Measurements from ENCODE around the gene ADCY3.
"Not testable (repeated sequence)": the region's sequence is repeated elsewhere in the genome, so short reads cannot be mapped to it uniquely, and the experiment has no call there.

Gene ADCY3

DNA sequence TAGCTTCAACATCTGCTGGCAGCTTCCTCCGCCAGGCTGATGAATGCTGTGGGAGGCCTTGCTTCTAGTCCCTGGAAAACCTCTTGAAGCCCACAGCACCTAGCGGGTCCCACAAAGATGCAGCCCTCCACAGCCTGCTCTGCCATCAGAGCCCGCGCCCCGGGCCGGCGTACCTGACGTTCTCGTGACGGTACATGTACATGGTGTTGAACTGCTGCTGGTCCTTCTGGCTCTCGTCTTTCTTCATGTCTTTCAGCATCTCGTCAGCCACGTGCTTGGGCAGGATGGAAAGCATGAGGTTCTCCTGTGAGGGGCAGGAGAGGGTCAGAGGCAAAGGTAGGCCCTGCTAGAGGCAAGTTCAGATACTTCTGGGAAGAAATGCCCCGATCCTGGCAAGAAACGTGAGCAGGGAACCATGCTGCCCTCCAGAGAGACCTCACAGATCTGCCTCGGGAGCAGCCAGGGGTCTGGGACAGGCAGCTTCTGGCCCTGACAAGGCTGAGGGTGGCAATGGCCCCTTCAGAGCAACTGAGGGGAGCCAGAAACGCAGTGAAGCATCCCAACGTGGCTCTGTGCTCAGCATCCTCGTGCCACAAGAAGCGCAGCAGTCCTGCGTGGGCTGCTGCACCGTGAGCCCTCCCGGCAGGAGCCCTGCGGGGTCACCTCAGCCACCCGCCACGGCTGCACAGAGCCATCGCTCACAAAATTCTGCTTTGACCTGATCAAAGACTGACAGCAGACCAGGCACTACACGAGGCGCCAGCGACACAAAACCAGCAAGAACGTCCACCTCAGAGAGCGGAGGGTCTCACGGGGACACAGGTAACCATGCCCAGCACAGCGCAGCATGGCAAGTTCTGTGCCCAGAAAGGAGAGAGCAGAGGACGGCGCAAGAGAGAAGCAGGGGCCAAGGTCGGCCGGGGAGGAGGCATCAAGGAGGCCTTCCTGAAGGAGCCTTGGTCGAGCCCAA is 77.7 kb downstream of the ADCY3 start:
- DNase-seq = no peak

DNA sequence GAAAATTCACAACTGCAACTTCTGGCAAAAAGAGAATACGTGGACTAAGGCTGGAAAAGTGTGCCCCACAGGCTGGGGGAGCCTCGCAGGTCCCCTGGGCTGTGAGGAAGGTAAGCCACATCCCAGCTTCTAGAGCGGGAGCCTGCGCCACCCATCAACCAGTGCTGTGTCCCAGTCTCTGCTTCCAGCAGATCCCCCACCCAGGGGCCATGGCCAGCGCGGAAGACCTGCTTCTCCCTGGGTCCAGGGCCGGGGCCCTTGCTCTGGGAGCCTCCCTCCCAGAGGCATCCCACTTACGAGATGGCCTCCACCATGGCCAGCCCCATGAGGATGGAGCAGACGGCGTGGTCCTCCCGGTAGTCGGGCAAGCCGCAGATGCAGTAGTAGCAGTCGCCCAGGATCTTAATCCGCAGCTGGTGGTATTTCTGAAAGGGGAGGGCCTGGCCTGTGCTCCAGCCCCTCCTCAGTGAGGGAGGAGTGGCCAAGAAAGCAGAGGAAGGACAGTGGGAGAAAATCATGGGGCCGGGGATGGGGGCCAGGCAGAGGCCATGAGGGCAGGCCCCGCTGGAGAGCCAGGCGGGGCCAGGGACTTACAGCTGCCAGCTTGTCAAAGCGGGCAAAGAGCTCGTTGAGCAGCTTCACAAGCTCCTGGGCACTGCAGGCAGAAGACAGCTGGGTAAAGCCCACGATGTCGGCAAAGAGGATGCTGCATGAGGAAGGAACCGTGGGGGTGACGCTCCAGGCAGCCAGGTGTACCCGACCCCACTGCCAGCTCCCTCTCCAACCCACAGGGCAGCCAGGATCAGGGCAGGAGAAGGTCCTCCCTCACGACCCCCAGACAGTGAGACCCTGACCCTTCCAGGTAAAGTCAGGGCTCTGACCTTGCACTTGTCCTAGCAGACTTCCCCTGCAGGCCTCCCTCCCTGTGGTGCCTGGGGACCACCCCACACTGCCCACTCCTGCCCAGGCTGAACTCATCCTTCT is 78.8 kb downstream of the ADCY3 start:
- no peak for DNase-seq

DNA sequence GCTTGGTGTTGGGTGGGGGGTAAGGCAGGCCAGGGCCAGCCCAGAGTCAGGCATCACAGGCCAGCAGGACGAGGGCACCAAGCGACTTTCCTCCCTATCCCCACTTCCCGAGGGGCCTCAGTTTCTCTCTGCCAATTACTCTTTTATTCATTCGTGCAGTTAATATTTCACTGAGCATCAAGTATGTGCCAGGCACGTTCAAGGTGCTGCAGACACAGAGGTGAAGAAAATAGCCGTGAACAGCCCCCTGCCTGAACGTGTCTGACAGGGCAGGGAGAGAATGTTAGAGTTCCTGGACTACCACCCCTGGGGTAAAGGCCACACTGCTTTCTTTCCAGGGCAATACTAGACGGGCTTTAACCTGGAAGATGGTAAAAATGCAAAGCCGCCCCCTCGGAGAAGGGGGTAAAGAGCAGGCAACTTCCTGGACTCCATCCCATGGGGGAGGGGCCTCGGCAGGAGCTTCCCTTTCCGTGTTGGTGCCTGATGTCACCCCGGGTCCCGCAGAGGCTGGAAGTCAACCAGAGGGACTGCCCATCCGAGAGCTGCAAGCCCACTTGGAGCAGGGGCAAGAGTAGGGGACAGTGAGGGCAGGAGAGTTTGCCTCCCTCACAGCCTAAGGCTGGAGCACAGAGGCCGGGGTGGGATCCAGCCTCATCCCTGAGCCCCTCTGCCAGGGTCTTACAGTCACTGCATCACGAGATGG is 79.7 kb downstream of the ADCY3 start:
- no peak for DNase-seq

DNA sequence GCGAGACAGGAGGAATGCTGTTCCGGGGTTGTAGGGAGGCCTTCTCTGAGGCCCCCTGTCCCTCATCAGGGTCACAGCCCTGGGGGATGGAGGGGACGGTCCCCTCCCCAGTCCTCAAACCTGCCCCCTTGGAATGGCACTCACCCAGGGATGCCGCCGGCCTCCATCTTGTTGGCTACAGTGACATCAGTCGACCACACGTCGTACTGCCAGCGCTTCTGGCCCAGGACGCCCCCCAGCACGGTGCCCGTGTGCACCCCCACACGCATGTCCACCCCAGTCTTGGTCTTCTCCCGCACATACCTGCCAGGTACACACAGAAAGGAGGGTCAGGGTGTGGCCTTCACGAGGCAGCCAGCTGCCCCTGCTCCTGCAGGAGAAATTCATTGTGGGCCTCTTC is 80.3 kb downstream of the ADCY3 start:
- DNase-seq = no peak

DNA sequence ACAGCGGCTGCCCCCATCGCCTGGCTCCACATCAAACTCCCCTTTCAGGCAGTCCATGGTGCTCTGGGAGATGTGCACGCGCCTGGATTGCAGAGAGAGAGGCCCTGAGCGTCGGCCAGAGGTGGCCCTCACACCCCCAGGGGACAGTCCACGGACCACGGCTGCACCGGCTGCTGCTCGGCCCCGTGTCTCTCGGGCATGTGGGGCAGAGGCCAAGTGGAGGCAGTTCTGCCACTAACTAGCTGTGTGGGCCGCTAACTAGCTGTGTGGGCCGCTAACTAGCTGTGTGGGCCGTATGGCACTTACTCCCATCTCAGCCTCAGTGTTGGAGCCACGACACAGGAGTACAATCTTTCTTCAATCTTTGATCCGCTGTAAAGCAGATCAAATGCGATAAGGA is 81.5 kb downstream of the ADCY3 start:
- no peak for DNase-seq

DNA sequence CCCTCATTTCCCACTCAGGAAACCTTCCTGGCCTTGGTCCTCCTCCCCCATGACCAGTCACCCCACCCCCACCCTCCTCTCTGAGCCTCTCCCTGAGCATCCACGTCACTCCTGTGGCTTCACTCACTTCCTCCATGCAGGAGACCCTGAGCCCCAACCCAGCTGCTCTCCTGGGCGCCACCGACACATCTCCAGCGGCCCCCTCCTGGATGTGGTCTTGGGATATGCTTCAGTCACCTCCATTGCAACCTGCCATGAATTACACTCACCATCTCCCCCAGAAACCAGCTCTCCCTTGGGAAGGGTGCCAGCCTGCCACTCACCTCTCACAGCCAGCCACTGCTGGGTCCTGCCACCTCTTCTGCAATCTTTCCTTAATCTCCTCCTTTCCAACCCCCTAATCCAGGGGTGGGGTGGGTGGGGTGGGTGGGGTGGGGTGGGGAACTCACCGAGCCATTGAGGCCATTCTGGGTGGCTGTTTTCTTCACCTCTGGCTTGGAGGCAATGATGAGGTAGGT is 82.0 kb downstream of the ADCY3 start:
- DNase-seq = no peak

DNA sequence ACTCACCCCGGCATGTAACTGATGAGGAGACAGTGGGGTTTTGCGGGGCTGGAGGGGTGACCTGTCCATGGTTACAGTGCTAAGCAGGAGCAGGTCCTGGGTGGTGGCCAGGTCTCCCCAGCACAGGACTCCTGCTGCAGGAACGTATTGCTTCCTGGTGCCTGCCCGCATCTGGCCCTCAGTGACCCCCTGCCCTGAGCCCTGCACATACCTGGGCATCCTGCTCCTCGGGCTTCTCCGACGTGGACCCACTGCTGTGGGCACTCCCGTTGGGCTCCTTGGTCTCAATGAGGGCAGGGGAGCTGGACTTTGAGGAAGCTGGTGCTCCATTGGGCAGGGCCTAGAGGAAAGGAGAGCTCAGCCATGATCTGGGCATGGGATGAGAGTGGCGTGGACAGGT is 83.3 kb downstream of the ADCY3 start:
- no peak for DNase-seq

DNA sequence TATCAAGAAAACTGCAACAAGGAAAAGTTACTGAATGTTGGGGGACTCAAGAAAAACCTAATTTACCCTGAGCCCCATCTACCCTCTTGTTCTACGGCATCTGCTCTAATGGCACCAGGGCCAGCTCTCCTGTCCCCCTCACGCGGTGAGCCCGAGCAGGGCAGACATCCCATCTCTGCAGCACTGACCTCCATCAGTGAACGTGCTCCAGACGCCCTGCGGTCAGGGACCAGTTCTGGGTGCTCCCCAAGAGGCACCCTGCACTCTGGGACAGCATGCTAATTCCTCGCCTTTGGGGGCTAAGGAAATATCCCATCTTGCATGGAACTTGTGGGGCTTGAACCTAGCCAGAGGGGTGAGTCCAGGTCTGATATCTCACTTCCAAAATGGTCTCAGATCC is 83.8 kb downstream of the ADCY3 start:
- no peak for DNase-seq

DNA sequence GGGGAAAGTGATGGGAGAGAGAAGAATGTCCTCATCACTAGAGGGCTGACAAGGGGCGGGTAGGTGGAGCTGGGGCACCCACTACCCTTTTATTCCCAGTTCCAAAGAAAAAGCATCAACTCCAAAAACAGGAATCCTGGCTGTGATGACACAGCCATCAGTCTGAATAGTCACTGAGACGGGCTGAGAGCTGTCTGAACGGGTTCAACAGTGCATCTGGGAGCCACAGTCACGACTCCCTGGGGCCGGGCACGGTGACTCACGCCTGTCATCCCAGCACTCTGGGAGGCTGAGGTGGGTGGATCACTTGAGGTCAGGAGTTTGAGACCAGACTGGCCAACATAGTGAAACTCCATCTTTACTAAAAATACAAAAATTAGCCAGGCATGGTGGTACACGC is 84.6 kb downstream of the ADCY3 start:
- not testable (repeated sequence) for DNase-seq

DNA sequence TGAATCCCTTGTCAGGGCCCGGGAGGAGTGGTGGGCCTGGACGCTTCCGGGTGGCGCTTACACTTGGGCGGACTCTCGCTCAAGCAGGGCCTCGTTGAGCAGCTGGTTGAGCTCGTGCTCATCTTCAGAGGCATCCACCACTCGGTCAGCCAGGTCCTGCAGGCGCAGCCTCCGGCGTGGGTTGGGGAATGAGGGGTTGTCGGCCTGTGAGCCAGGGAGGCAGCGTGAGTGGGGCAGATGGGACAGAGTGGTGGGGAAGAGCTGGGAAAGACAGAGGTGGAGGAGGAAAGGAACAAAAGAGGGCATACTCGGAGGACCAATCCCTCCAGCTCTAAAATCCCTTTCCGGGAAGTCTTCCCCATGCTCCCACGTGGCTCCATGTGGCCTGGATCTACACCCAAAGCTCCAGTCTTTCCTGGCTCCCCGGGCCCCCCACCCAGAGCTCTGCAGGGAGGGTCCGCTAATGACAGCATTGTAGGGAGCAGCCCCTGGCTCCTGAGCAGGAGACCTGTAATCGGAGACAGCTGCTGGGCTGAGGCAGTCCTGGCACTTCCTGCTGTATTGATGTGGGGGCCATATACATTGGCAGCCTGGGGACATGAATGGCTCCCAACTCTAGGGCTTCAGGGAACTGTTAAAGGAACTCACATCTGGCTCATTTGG is 85.2 kb downstream of the ADCY3 start:
- no peak for DNase-seq

DNA sequence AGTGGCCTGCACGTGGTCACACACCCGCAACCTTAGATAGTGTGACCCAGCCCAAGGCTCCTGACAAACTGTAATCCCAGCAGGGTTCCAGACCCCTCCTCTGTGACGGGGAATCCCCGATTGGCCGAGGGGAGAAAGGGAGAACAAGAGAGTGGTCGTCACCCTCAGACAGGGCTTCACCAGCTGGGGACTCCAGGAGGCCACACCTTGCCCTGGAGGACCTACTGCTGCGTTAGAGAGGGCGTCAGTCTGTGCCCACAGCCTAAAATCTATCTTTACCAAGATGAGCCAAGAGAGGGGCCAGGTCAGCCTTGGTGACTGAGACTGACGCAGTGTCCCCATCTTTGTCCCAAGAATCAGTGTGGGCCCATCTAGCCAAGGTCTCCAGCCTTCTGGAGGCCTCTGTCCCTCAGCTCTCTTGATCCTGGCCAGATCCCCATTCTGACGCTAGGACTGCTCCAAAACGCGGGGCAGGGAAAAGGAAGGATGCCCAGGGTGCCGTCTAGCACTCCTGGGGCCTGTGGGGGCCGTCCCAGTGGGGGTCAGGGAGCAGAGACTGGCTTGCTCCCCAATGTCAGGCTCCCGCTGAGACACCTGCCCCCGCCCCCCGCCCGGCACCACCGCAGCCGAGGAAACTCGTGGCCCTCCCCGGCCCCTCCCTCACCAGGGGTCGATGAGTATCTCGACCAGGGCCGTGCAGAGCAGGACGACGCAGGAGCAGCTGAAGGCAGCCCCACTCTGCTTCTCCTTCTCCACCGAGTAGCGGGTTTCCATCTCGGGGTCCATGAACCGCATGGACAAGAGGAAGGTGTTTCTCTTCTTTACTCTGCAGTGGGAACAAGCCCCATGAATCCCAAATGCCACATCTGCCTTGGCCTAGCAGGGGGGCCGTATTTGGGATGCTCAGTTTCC is 86.0 kb downstream of the ADCY3 start:
- no peak for DNase-seq

DNA sequence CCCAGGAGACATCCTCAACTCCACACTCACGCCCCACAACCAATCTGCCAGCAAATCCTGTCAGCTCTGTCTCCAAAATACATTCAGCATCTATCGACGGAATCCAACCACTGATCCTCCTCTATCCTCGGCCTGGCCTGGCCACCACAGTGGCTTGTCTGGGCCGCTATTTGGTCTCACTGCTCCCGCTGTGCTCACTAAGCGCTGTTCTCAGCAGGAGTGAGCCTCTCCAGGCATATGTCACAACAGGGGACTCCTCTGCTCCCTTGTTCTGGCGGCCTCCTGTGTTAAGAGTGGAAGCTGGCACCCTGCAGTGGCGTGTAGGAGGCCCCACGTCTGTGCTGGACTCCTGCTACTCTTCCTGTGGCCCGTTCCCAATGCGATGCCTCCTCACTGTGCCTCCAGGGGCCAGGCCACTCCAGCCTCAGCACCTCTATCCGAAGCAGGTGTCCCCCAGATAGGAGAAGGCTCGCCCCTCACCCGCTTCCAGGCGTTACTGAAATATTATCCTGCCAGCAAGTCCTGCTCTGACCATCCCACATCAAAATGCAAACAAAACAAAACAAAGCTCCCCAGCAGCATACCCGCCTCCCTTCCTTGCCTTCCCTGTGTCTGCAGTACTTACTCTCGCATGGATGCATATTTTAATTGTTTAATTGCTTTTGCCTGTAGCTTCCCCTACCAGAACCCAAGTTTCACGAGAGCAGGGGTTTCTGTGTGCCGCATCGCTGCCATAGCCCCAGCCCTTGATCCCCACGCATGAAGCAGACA is 86.9 kb downstream of the ADCY3 start:
- no peak for DNase-seq

DNA sequence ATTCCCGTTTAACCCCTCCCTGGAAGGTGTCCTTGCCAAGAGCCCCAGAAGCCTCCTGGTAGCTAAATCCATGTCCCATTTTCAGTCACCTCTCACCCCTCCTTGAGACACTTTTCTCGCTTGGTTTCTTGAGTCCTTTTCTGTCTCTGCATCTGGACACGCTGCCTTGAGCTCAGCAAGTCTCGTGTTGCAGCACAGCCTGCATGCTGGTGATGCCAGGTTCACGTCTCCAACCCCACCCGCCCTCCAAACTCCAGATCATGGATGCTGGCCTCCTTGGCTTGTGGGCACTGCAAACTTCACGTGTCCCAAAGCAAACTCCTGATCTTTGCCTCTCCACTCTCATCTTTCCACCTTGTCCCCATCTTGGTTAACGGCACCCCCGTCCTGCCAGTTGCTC is 87.5 kb downstream of the ADCY3 start:
- no peak for DNase-seq

DNA sequence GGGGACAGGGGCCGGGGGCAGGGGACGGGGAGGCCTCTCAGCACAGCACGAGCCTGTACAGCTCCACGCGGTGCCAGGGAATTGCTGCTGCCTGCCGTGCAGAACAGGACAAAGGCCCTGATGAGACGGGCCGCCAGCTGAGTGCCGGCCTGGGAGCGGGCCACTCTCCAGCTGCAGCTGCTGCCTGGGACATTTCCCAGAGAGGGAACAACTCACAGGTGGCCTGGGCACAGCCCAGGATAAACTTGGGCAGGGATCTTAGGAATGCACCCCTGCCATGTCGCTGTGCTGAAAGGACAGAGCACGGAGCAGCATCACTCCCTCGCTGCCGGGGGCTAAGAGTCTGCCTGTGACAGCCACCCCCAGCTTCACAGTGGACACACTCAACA is 88.0 kb downstream of the ADCY3 start:
- no peak for DNase-seq

DNA sequence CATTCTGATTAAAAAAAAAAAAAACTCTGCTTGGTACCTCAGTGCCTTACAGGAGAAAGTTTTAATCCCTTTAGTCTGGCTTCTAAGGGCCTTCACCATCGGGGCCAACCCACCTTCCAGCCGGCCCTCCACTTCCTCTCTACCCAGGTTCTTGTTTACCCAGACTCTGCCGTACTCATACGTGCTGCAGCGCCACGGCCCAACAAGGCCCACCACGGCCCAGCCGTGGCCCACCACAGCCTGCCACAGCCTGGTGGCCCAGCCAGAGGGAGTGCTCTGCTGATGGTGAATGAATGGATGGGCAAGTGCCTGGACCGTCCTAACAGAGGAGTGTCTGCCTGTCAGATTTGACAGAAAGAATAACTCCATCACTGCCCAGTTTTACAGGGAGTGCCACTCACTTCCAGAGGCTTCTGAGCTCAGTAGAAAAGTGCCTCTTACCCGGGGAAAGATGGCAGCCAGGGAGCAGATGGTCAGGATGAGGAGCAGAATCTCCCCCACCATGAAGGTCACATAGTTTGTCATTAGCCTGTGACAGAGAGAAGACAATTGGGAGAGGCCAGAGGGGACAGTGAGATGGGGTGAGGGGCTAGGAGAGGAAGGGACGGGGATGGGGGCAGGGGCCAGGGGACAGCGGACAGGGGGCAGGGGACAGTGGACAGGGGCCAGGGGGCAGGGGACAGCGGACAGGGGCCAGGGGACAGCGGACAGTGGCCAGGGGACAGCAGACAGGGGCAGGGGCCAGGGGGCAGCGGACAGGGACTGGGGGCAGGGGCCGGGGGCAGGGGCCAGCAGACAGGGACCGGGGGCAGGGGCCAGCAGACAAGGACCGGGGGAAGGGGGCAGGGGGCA is 88.6 kb downstream of the ADCY3 start:
- DNase-seq = no peak

DNA sequence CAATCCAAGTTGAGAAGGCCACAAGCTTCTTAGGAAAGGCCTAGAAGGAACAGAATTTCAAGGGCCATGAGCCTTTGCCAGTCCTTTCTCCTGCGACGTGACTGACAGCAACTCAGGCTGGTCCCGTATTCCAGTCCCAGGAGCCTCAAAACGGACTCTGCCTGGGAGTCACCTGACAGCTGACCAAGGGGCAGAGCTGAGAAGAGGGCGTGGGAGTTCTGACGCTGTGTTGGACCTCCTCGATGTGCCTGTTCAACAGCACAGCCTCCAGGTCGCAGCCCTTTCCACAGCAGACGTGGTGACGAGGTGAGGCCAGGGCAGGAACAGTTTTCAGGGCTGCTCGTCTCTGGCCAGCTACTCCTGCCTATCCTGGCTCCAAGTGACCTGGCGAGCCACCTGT is 89.3 kb downstream of the ADCY3 start:
- no peak for DNase-seq

DNA sequence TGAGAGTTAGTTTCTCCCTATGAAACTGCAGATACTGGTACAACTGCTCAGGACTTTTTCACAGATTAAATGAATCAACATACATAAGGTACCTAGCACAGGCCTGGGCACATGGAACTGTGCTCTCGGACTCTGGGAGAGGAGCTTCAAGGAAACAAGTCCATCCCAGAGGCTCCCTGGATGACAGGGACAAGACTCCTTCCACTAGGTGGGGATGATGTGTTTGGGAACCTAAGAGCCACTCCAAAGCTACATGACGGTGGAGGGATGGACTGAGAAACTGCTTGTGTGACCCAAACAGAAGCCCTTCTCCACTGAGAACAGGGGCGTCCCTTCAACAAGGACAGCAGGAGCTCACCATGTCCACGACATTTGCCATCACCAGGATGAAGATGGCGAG is 89.7 kb downstream of the ADCY3 start:
- no peak for DNase-seq

DNA sequence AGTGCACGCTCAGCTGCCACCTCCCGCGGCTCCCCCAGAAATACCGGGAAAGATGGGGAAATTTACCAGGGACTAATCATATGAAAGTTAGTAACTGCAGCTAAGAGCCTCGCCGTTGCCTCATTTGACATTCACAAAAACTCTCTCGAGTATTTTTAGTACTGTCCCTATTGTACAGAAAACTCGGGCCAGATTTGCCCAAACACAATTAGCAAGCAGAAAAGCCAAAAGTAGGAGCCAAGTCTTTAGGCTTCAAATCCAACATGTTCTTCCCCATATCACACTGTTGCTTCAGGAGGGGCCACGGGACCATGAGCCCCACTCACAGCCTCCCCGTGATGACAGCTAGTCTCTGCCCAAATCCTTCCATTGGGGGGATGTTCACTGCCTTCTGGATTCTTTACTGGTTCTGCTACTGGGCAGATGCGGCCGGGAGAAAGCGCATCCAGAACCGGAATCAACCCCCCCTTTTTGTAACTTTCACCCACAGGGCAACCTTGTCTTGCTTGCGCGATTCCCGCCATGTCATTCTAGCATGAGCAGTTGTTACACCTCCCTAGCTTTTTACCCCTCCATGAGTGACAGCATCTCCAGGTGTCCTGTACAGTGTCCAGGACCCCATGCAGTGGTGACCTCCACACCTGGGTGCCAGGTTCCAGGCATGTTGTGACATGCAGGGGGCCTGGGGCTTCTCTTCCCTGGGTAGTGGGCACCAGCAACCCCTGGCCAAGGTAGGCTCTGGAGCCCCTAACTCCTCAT is 91.6 kb downstream of the ADCY3 start:
- DNase-seq = no peak

Data from GDM1 (cell line).